ENCODE results near the gene RGS17.

The RGS17 gene

GRCh38 chr6:153167061-153167891, 36.2 kb upstream of the RGS17 start:
- Histone ChIP-seq H2BK12ac (ENCODE audit: low read length) (no peak overlapping the region), H2BK5ac (ENCODE audit: low read length) (no peak overlapping the region), H3K36me3 (replicated peaks in 1 of 2; ENCODE audit: control insufficient read depth in 2 of 2, insufficient read depth in 2 of 2, low read length in 2 of 2) (no peaks in the 10 kb centered on the region), H3K4me2 (ENCODE audit: insufficient read depth, low read length, poor library complexity, severe bottlenecking) (no peak overlapping the region), H2BK120ac (ENCODE audit: low read depth, low read length) (no peak overlapping the region), H2AK5ac (ENCODE audit: low read depth, low read length) (no peak overlapping the region), H4K91ac (ENCODE audit: low read depth, low read length, poor library complexity) (no peak overlapping the region), H3K9ac (ENCODE audit: low read depth, low read length, poor library complexity) (no peak overlapping the region), H3K79me1 (ENCODE audit: low read depth, low read length) (no peaks in the 10 kb centered on the region), H3K27me3 (ENCODE audit: control insufficient read depth in 3 of 3, insufficient read depth in 3 of 3, low read depth in 1 of 3, low read length in 3 of 3) (no peaks in the 10 kb centered on the region), H3K27ac (replicated peaks; ENCODE audit: low read length) (no peak overlapping the region), H4K8ac (ENCODE audit: low read depth, low read length) (no peak overlapping the region), H3K9me3 (replicated peaks in 1 of 2; ENCODE audit: control insufficient read depth in 2 of 2, insufficient read depth in 1 of 2, low read depth in 1 of 2, low read length in 2 of 2) (no peaks in the 10 kb centered on the region), H3K4me3 (ENCODE audit: low read length in 2 of 2) (no peak overlapping the region), H3K18ac (ENCODE audit: low read length) (no peak overlapping the region), H3K4me1 (ENCODE audit: control insufficient read depth in 2 of 2, insufficient read depth in 1 of 2, low read depth in 1 of 2, low read length in 2 of 2) (peaks cover 2% of the 10 kb centered on the region in 2 donors), H2AFZ (ENCODE audit: low read length) (peak overlapping the region; percentile 45), H3K23ac (ENCODE audit: low read depth, low read length, poor library complexity) (no peak overlapping the region), H2BK15ac (ENCODE audit: low read length) (no peak overlapping the region), H3K4ac (ENCODE audit: low read length) (no peak overlapping the region), H3K14ac (ENCODE audit: low read length) (no peak overlapping the region)
- DNase-seq (ENCODE audit: low spot score): no peak
- no CpG with 5 or more reads among the region's 9 CpGs for WGBS, 2 donors (ENCODE audit: extremely low coverage in 2 of 2, insufficient read length in 2 of 2, insufficient replicate concordance in 1 of 2)

- H3K23ac ChIP-seq (ENCODE audit: low read depth, low read length, poor library complexity): no peak overlapping the region
- H2AK5ac ChIP-seq (ENCODE audit: low read depth, low read length): no peak overlapping the region
- H2AFZ ChIP-seq (ENCODE audit: low read length): no peak overlapping the region
- H2BK12ac ChIP-seq (ENCODE audit: low read length): no peak overlapping the region
- H3K9me3 ChIP-seq (replicated peaks in 1 of 2; ENCODE audit: control insufficient read depth in 2 of 2, insufficient read depth in 1 of 2, low read depth in 1 of 2, low read length in 2 of 2): no peaks in the 10 kb centered on the region
- no peak overlapping the region for H3K4me3 ChIP-seq (ENCODE audit: low read length in 2 of 2)
- no peaks in the 10 kb centered on the region for H3K36me3 ChIP-seq (replicated peaks in 1 of 2; ENCODE audit: control insufficient read depth in 2 of 2, insufficient read depth in 2 of 2, low read length in 2 of 2)
- DNase-seq (ENCODE audit: low spot score): no peak
- no peaks in the 10 kb centered on the region for H3K27me3 ChIP-seq (ENCODE audit: control insufficient read depth in 3 of 3, insufficient read depth in 3 of 3, low read depth in 1 of 3, low read length in 3 of 3)
- H3K18ac ChIP-seq (ENCODE audit: low read length): no peak overlapping the region
- no peak overlapping the region for H3K4ac ChIP-seq (ENCODE audit: low read length)
- H2BK120ac ChIP-seq (ENCODE audit: low read depth, low read length): no peak overlapping the region
- no peak overlapping the region for H3K27ac ChIP-seq (replicated peaks; ENCODE audit: low read length)
- no peak overlapping the region for H3K9ac ChIP-seq (ENCODE audit: low read depth, low read length, poor library complexity)
- no peak overlapping the region for H3K14ac ChIP-seq (ENCODE audit: low read length)
- no peak overlapping the region for H4K91ac ChIP-seq (ENCODE audit: low read depth, low read length, poor library complexity)
- H2BK5ac ChIP-seq (ENCODE audit: low read length): no peak overlapping the region
- H3K79me1 ChIP-seq (ENCODE audit: low read depth, low read length): no peaks in the 10 kb centered on the region
- peaks cover 2% of the 10 kb centered on the region in 2 donors for H3K4me1 ChIP-seq (ENCODE audit: control insufficient read depth in 2 of 2, insufficient read depth in 1 of 2, low read depth in 1 of 2, low read length in 2 of 2)
- no CpG with 5 or more reads among the region's 2 CpGs for WGBS, 2 donors (ENCODE audit: extremely low coverage in 2 of 2, insufficient read length in 2 of 2, insufficient replicate concordance in 1 of 2)
- no peak overlapping the region for H3K4me2 ChIP-seq (ENCODE audit: insufficient read depth, low read length, poor library complexity, severe bottlenecking)
- no peak overlapping the region for H4K8ac ChIP-seq (ENCODE audit: low read depth, low read length)
- H2BK15ac ChIP-seq (ENCODE audit: low read length): no peak overlapping the region
Measured at GRCh38 chr6:153162646-153163045, 31.6 kb upstream of the RGS17 start.

DNA sequence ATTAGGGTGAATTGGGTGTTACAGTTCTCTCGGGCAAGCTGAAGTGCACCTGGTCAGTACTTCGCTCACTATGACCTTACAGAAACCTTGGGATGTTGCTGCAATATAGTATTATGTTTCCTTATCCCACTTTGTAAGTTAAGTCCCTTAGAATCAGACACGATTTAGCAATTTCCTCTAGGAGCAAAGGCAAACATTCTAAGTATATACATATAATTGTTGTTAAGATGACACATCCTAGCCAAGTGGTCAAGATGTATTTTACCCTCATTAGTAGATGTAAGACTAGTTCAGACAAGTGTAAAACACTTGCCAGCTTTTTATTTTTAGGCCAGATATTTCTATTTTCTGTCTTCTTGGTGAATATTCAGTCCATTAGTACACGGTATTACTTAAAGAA, 31.1 kb upstream of the RGS17 start:
- H3K14ac ChIP-seq (ENCODE audit: low read length): no peak overlapping the region
- no peak overlapping the region for H4K8ac ChIP-seq (ENCODE audit: low read depth, low read length)
- H2BK12ac ChIP-seq (ENCODE audit: low read length): no peak overlapping the region
- H3K27me3 ChIP-seq (ENCODE audit: control insufficient read depth in 3 of 3, insufficient read depth in 3 of 3, low read depth in 1 of 3, low read length in 3 of 3): no peaks in the 10 kb centered on the region
- no peak overlapping the region for H3K18ac ChIP-seq (ENCODE audit: low read length)
- H3K9me3 ChIP-seq (replicated peaks in 1 of 2; ENCODE audit: control insufficient read depth in 2 of 2, insufficient read depth in 1 of 2, low read depth in 1 of 2, low read length in 2 of 2): no peaks in the 10 kb centered on the region
- no peak for DNase-seq (ENCODE audit: low spot score)
- H4K91ac ChIP-seq (ENCODE audit: low read depth, low read length, poor library complexity): no peak overlapping the region
- H3K4ac ChIP-seq (ENCODE audit: low read length): no peak overlapping the region
- no peaks in the 10 kb centered on the region for H3K79me1 ChIP-seq (ENCODE audit: low read depth, low read length)
- no peak overlapping the region for H3K27ac ChIP-seq (replicated peaks; ENCODE audit: low read length)
- no peak overlapping the region for H2BK15ac ChIP-seq (ENCODE audit: low read length)
- peaks cover 0 to 2% of the 10 kb centered on the region in 2 donors for H3K4me1 ChIP-seq (ENCODE audit: control insufficient read depth in 2 of 2, insufficient read depth in 1 of 2, low read depth in 1 of 2, low read length in 2 of 2)
- no peak overlapping the region for H2BK120ac ChIP-seq (ENCODE audit: low read depth, low read length)
- H3K9ac ChIP-seq (ENCODE audit: low read depth, low read length, poor library complexity): no peak overlapping the region
- WGBS, 2 donors (ENCODE audit: extremely low coverage in 2 of 2, insufficient read length in 2 of 2, insufficient replicate concordance in 1 of 2): no CpG with 5 or more reads among the region's 4 CpGs
- no peak overlapping the region for H3K4me3 ChIP-seq (ENCODE audit: low read length in 2 of 2)
- no peak overlapping the region for H3K4me2 ChIP-seq (ENCODE audit: insufficient read depth, low read length, poor library complexity, severe bottlenecking)
- no peak overlapping the region for H2AFZ ChIP-seq (ENCODE audit: low read length)
- H3K36me3 ChIP-seq (replicated peaks in 1 of 2; ENCODE audit: control insufficient read depth in 2 of 2, insufficient read depth in 2 of 2, low read length in 2 of 2): no peaks in the 10 kb centered on the region
- H2BK5ac ChIP-seq (ENCODE audit: low read length): no peak overlapping the region
- no peak overlapping the region for H3K23ac ChIP-seq (ENCODE audit: low read depth, low read length, poor library complexity)
- no peak overlapping the region for H2AK5ac ChIP-seq (ENCODE audit: low read depth, low read length)

GRCh38 chr6:153160221-153160620, 29.1 kb upstream of the RGS17 start:
- no peak overlapping the region for H3K14ac ChIP-seq (ENCODE audit: low read length)
- H4K8ac ChIP-seq (ENCODE audit: low read depth, low read length): no peak overlapping the region
- H3K4ac ChIP-seq (ENCODE audit: low read length): no peak overlapping the region
- H2BK120ac ChIP-seq (ENCODE audit: low read depth, low read length): no peak overlapping the region
- no peak overlapping the region for H3K27ac ChIP-seq (replicated peaks; ENCODE audit: low read length)
- no peak overlapping the region for H2AFZ ChIP-seq (ENCODE audit: low read length)
- H2AK5ac ChIP-seq (ENCODE audit: low read depth, low read length): no peak overlapping the region
- no CpG with 5 or more reads among the region's 2 CpGs for WGBS, 2 donors (ENCODE audit: extremely low coverage in 2 of 2, insufficient read length in 2 of 2, insufficient replicate concordance in 1 of 2)
- H3K23ac ChIP-seq (ENCODE audit: low read depth, low read length, poor library complexity): no peak overlapping the region
- H2BK5ac ChIP-seq (ENCODE audit: low read length): no peak overlapping the region
- H3K4me1 ChIP-seq (ENCODE audit: control insufficient read depth in 2 of 2, insufficient read depth in 1 of 2, low read depth in 1 of 2, low read length in 2 of 2): no peaks in the 10 kb centered on the region
- no peak overlapping the region for H2BK12ac ChIP-seq (ENCODE audit: low read length)
- no peaks in the 10 kb centered on the region for H3K79me1 ChIP-seq (ENCODE audit: low read depth, low read length)
- no peak overlapping the region for H2BK15ac ChIP-seq (ENCODE audit: low read length)
- H3K4me2 ChIP-seq (ENCODE audit: insufficient read depth, low read length, poor library complexity, severe bottlenecking): no peak overlapping the region
- no peak overlapping the region for H4K91ac ChIP-seq (ENCODE audit: low read depth, low read length, poor library complexity)
- no peak for DNase-seq (ENCODE audit: low spot score)
- no peaks in the 10 kb centered on the region for H3K27me3 ChIP-seq (ENCODE audit: control insufficient read depth in 3 of 3, insufficient read depth in 3 of 3, low read depth in 1 of 3, low read length in 3 of 3)
- no peaks in the 10 kb centered on the region for H3K36me3 ChIP-seq (replicated peaks in 1 of 2; ENCODE audit: control insufficient read depth in 2 of 2, insufficient read depth in 2 of 2, low read length in 2 of 2)
- no peak overlapping the region for H3K9ac ChIP-seq (ENCODE audit: low read depth, low read length, poor library complexity)
- no peak overlapping the region for H3K18ac ChIP-seq (ENCODE audit: low read length)
- no peaks in the 10 kb centered on the region for H3K9me3 ChIP-seq (replicated peaks in 1 of 2; ENCODE audit: control insufficient read depth in 2 of 2, insufficient read depth in 1 of 2, low read depth in 1 of 2, low read length in 2 of 2)
- no peak overlapping the region for H3K4me3 ChIP-seq (ENCODE audit: low read length in 2 of 2)

Data from neuronal stem cell (in vitro differentiated cells).